BE2C (cell line): ENCODE results near the gene TRO.

ENCODE experiments used
- DNase-seq: peaks from one replicate; pipeline ENCODE4 v3.0.0-alpha.2; 2020
- H3K27me3 ChIP-seq: fragments of 250-450 bp; sonication (Bioruptor Pico); 2 replicates; pipeline ENCODE4 v1.5.1; 2020; ENCODE audit warnings: mild to moderate bottlenecking
- H3K36me3 ChIP-seq: fragments of 250-450 bp; sonication (Bioruptor Pico); 2 replicates; pipeline ENCODE4 v1.5.1; 2020; ENCODE audit warnings: mild to moderate bottlenecking
- H3K4me1 ChIP-seq: fragments of 250-450 bp; sonication (Bioruptor Pico); 2 replicates; pipeline ENCODE4 v1.5.1; 2020
- H3K4me3 ChIP-seq: 2 replicates; pipeline ENCODE4 v1.5.1; 2011; ENCODE audit warnings: low read depth, low read length
- H3K9me3 ChIP-seq: fragments of 250-450 bp; sonication (Bioruptor Pico); 2 replicates; pipeline ENCODE4 v1.5.1; 2020
- TF ChIP-seq, protein P1 (sequence below): IDR thresholded peaks from 2 replicates; pipeline ENCODE4 v1.5.1; 2012; ENCODE audit warnings: mild to moderate bottlenecking, low read depth, low read length

TRO gene

DNA sequence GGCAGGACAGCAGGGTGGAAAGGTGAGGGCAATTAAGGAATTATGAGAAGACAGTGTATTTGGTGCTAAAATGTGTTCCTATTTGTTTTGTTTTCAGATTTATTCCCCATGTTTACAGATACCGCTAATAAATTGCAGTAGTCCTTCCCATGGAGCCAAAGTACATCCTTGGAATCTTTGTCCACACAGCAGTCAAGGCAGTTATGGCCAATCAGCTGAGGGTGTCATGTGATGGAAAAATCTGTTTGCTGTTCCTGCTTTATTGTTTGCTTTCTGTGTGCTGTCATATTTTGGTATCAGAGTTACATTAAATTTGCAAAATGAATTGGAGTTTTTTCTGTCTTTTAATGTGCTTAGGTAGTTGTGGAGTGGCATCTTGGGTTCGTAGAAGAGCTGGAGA, 10.5 kb downstream of the TRO start:
- no peak for DNase-seq
- Histone ChIP-seq H3K36me3 (no peaks in the 10 kb centered on the region; the same call in 1 of the 2 replicates), H3K9me3 (no peaks in the 10 kb centered on the region), H3K4me1 (no peaks in the 10 kb centered on the region), H3K27me3 (no peaks in the 10 kb centered on the region), H3K4me3 (no peak overlapping the region)
- TF ChIP-seq, protein P1, sequence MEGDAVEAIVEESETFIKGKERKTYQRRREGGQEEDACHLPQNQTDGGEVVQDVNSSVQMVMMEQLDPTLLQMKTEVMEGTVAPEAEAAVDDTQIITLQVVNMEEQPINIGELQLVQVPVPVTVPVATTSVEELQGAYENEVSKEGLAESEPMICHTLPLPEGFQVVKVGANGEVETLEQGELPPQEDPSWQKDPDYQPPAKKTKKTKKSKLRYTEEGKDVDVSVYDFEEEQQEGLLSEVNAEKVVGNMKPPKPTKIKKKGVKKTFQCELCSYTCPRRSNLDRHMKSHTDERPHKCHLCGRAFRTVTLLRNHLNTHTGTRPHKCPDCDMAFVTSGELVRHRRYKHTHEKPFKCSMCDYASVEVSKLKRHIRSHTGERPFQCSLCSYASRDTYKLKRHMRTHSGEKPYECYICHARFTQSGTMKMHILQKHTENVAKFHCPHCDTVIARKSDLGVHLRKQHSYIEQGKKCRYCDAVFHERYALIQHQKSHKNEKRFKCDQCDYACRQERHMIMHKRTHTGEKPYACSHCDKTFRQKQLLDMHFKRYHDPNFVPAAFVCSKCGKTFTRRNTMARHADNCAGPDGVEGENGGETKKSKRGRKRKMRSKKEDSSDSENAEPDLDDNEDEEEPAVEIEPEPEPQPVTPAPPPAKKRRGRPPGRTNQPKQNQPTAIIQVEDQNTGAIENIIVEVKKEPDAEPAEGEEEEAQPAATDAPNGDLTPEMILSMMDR = no peak

- no peak overlapping the region for H3K4me3 ChIP-seq
- H3K36me3 ChIP-seq = no peaks in the 10 kb centered on the region
- TF ChIP-seq, protein P1 = no peak
- no peaks in the 10 kb centered on the region for H3K4me1 ChIP-seq
- no peaks in the 10 kb centered on the region for H3K27me3 ChIP-seq
- no peak for DNase-seq
- H3K9me3 ChIP-seq = no peaks in the 10 kb centered on the region
These were observed 12.7 kb downstream of the TRO start for GRCh38 chrX:54933150-54933826.

GRCh38 chrX:54934058-54934457, 13.4 kb downstream of the TRO start:
- Histone ChIP-seq H3K4me3 (no peak overlapping the region), H3K4me1 (no peaks in the 10 kb centered on the region), H3K36me3 (no peaks in the 10 kb centered on the region), H3K27me3 (no peaks in the 10 kb centered on the region), H3K9me3 (no peaks in the 10 kb centered on the region)
- no peak for DNase-seq
- TF ChIP-seq, protein P1 = no peak

DNA sequence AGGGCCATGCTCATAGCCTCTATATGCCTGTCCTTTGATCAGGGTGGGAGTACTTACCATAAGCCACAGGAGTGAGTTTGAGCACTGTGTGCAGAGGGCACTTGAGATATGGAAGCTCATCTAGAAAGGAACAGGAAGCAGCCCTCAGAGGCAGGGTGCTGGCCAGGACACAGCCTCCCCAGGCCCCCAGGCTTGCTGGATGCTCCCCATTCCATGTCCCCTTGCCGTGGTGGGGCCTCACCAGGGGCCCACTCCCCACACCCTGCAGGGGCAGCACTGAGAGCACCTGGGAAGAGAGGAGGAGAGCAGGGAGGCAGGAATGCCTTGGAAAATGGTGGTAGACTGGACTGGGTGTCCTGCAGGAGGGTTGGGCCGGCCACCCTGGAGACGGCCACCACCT, 14.3 kb downstream of the TRO start:
- Histone ChIP-seq H3K4me1 (no peaks in the 10 kb centered on the region), H3K9me3 (no peaks in the 10 kb centered on the region), H3K4me3 (no peak overlapping the region), H3K36me3 (no peaks in the 10 kb centered on the region), H3K27me3 (no peaks in the 10 kb centered on the region)
- TF ChIP-seq, protein P1 = no peak
- DNase-seq = no peak

GRCh38 chrX:54935306-54935705, 14.7 kb downstream of the TRO start:
- no peak for DNase-seq

GRCh38 chrX:54937416-54937815, 16.8 kb downstream of the TRO start:
- TF ChIP-seq, protein P1 = no peak
- DNase-seq = no peak
- Histone ChIP-seq H3K4me3 (no peak overlapping the region), H3K9me3 (no peaks in the 10 kb centered on the region), H3K4me1 (no peaks in the 10 kb centered on the region), H3K36me3 (no peaks in the 10 kb centered on the region), H3K27me3 (no peaks in the 10 kb centered on the region)

More at GRCh38 chrX:54935306-54935705, 14.7 kb downstream of the TRO start:
- TF ChIP-seq, protein P1 = no peak
- no peaks in the 10 kb centered on the region for H3K36me3 ChIP-seq
- no peaks in the 10 kb centered on the region for H3K4me1 ChIP-seq
- no peaks in the 10 kb centered on the region for H3K27me3 ChIP-seq
- H3K4me3 ChIP-seq = no peak overlapping the region
- no peaks in the 10 kb centered on the region for H3K9me3 ChIP-seq
